Right ventricle myocardium inferior (tissue), 1 donor: ENCODE data around the gene SPCS3. TPM values are rescaled to one million over a fixed set of nuclear protein-coding genes. Genes with fewer than 3 reads are reported as not detected.

Source experiments
- ATAC-seq: fragments of 200-7000 bp; cut with Tn5 transposase; one replicate; pipeline ENCODE4 v1.9.1; 2020; ENCODE audit warnings: mild to moderate bottlenecking, moderate library complexity
- DNase-seq: peaks from one replicate; pipeline ENCODE4 v3.0.0; 2021; ENCODE audit errors: missing footprints
- intact Hi-C: fragments of 100-400 bp; cut with DNase I; formaldehyde crosslinking; loops from one replicate; pipeline ENCODE4 v1.11.0; 2022
- total RNA-seq: library from RNA; stranded (reverse); fragmentation: NEBNext Ultra II Directional; extraction: Animal tissue kit (Norgen Biotek cat#: 25700); gene quantifications from one replicate; pipeline ENCODE4 v1.2.1, GENCODE V29; 2021
- donor health status: DM: no; HTN: yes; CAD: no; lungs with severe emphysema.

Gene SPCS3
- total RNA-seq, 1 donor from 2014 or later = 87.9 TPM

DNA sequence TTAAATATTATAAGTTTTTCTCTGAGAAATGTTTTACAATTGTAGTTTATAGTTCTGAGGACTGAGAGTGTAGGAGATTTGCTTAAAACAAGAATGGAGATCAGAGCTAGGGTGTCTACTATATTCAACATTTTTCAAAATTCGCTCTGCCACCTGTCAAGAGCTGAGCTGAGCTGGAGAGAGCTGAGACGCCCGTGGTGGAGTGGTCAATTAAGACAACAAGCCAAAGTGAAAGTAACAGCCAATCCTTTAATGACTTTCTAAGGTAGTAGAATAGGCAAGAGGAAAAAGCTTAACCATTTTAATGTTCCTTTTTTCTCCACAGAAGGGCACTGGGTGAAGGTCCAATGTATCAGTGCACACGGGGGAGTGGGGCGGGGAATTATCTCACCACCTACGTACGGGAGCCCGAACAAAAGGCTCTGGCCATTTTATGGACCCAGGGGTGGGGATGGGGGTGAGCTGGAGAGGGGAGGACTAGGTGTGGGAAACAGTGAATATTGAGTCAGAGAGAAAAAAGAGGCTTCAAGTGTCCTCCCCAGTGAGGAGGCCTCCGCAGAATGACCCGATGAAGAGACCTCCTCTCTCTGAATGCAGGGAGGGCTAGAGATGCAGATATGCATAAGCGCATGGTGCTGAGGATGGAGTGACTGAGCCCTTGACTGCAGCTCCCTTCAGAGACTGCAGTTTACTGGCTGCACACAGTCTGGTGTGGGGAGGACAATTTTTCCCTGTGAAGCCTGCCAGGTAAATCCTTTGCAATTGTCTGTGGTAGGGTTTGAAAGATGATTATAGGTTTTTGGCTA, 60.8 kb downstream of the SPCS3 start:
- ATAC-seq = peak; percentile 23
- DNase-seq = no peak
- intact Hi-C loops = loop anchor here (10.0 kb wide), 2 partner anchors 114 to 254 kb away; no protein-coding TSS in a partner anchor

Other genes with a start within 250 kb of the SPCS3 start
- not detected for gene SPATA4, start 124.4 kb upstream of the SPCS3 start, total RNA-seq
- 2.7 TPM for gene ASB5, start 50.7 kb upstream of the SPCS3 start, total RNA-seq